ENCODE measurements around the gene SPOCD1.
A peak's percentile ranks its signal among the peaks of the same experiment; 100 is the strongest.
"Not testable (repeated sequence)": the region's sequence is repeated elsewhere in the genome, so short reads cannot be mapped to it uniquely, and the experiment has no call there.

SPOCD1 gene

DNA sequence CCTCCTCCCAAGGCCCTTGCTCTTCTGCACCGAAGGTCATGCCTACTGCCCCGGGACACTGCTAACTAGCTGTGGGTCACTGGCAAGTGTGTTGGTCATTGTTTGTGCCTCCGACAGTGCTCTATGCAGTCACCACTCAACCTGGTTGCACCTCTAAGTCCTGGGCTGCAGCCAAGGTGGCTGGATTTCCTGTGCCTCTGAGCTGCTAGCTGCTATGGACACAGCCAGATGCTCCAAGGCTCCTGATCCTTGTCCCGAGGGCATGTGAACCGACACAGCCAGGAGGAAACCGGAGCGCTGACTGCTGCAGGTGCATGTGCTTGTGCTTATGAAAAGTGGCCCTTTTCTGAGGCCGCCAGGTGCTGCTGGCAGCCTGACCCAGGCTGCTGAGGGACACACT is 14.7 kb upstream of the SPOCD1 start:
- Histone ChIP-seq H3K27ac (ENCODE audit: low read depth, low read length) (no peak overlapping the region), H3K4me3 (ENCODE audit: low read depth in 1 of 2, low read length in 2 of 2) (no peak overlapping the region), H3K27me3 (ENCODE audit: control insufficient read depth in 1 of 2, insufficient read depth in 2 of 2, low read length in 2 of 2) (no peaks in the 10 kb centered on the region), H3K4me1 (ENCODE audit: control insufficient read depth in 1 of 2, insufficient read depth in 2 of 2, low read length in 2 of 2) (peaks cover 0 to 13% of the 10 kb centered on the region in 2 donors), H3K9ac (ENCODE audit: low read depth in 1 of 2, low read length in 2 of 2) (no peak overlapping the region), H3K36me3 (ENCODE audit: control insufficient read depth in 1 of 2, insufficient read depth in 2 of 2, low read length in 2 of 2) (no peaks in the 10 kb centered on the region), H3K9me3 (ENCODE audit: control insufficient read depth in 1 of 2, low read length in 2 of 2) (no peaks in the 10 kb centered on the region)

DNA sequence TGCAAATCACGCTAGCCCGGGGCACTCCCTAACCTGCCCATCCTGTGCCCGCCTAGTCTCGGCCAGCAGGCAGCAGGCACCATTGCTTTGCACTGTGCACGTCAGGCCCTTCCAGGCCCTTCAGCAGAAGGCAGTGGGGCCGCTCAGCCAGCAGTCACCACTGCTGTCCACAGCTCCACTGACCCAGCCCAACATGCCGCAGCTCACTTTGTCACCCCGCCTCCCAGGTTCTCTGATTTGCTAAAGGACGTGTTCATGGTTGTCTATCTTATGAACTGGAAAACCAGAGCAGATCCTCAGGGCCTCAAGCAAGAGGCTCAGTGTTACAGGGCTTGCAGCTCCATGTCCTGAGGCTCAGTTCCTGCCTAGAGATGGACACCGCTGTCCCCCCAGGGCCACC is 14.2 kb upstream of the SPOCD1 start:
- H3K4me1 ChIP-seq (ENCODE audit: control insufficient read depth in 1 of 2, insufficient read depth in 2 of 2, low read length in 2 of 2): peaks cover 0 to 13% of the 10 kb centered on the region in 2 donors
- no peaks in the 10 kb centered on the region for H3K36me3 ChIP-seq (ENCODE audit: control insufficient read depth in 1 of 2, insufficient read depth in 2 of 2, low read length in 2 of 2)
- no peak overlapping the region for H3K9ac ChIP-seq (ENCODE audit: low read depth in 1 of 2, low read length in 2 of 2)
- no peaks in the 10 kb centered on the region for H3K9me3 ChIP-seq (ENCODE audit: control insufficient read depth in 1 of 2, low read length in 2 of 2)
- H3K27ac ChIP-seq (ENCODE audit: low read depth, low read length): no peak overlapping the region
- H3K4me3 ChIP-seq (ENCODE audit: low read depth in 1 of 2, low read length in 2 of 2): no peak overlapping the region
- H3K27me3 ChIP-seq (ENCODE audit: control insufficient read depth in 1 of 2, insufficient read depth in 2 of 2, low read length in 2 of 2): no peaks in the 10 kb centered on the region

DNA sequence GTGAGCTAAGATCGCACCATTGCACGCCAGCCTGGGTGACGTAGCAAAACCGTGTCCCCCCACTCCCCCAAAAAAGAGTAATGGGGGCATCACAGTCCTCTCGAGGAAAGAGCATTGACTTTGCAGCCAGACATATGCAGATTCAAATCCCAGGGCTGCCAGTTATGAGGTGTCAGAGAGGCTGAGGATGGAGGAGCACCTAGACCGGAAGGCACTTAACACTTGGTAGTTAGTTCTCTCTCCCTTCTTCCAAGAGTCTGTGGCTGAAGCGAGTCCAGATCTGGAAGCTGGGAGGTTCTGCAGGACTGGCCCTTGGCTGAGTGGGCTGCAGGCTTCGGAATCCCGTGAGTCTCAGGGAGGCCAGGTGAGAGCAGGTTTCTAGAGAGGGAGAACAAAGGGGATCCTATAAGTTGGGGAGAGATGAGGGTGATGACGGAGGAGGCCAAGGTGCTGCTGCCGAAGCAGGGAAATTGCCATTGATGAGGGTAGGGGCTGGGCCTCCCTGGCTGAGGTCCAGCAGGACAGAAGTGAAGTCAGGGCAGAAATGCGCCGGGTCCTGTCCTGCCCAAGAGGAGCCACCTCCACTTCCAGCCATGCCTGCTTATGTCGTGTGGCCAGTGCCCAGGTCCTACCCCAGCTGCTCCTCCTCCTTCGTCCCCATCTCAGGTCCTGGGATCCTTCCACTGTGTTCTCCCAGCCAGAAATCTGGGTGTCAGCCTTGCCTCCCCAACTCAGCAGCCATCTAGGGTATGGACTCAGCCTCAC is 13.3 kb upstream of the SPOCD1 start:
- Histone ChIP-seq H3K36me3 (ENCODE audit: control insufficient read depth in 1 of 2, insufficient read depth in 2 of 2, low read length in 2 of 2) (no peaks in the 10 kb centered on the region), H3K27ac (ENCODE audit: low read depth, low read length) (no peak overlapping the region), H3K9me3 (ENCODE audit: control insufficient read depth in 1 of 2, low read length in 2 of 2) (no peaks in the 10 kb centered on the region)

DNA sequence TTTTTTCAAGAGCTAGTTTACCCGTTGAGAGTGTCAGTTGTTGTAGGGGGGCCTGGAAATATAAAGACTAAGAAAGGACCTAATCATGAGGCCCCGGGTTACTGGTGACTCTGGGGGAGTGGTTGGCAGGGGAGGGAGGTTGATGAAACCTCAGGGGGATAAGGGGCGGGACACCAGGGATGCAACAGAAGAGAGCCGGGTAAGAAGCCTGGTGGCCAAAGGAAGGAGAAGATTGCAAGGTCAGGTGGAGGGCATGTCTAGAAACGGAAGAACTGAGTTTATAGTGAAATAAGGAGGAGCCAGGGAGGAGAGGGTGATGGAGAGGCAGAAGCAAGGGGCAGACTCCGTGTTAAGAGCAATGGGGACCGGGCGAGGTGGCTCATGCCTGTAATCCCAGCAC is 12.5 kb upstream of the SPOCD1 start:
- peaks cover 0 to 13% of the 10 kb centered on the region in 2 donors for H3K4me1 ChIP-seq (ENCODE audit: control insufficient read depth in 1 of 2, insufficient read depth in 2 of 2, low read length in 2 of 2)
- H3K27me3 ChIP-seq (ENCODE audit: control insufficient read depth in 1 of 2, insufficient read depth in 2 of 2, low read length in 2 of 2): no peaks in the 10 kb centered on the region
- H3K9me3 ChIP-seq (ENCODE audit: control insufficient read depth in 1 of 2, low read length in 2 of 2): no peaks in the 10 kb centered on the region
- H3K36me3 ChIP-seq (ENCODE audit: control insufficient read depth in 1 of 2, insufficient read depth in 2 of 2, low read length in 2 of 2): no peaks in the 10 kb centered on the region
- H3K4me3 ChIP-seq (ENCODE audit: low read depth in 1 of 2, low read length in 2 of 2): no peak overlapping the region
- no peak overlapping the region for H3K27ac ChIP-seq (ENCODE audit: low read depth, low read length)
- no peak overlapping the region for H3K9ac ChIP-seq (ENCODE audit: low read depth in 1 of 2, low read length in 2 of 2)

More for the DNA sequence above, 13.3 kb upstream of the SPOCD1 start:
- Histone ChIP-seq H3K27me3 (ENCODE audit: control insufficient read depth in 1 of 2, insufficient read depth in 2 of 2, low read length in 2 of 2) (no peaks in the 10 kb centered on the region), H3K4me1 (ENCODE audit: control insufficient read depth in 1 of 2, insufficient read depth in 2 of 2, low read length in 2 of 2) (peaks cover 0 to 13% of the 10 kb centered on the region in 2 donors), H3K4me3 (ENCODE audit: low read depth in 1 of 2, low read length in 2 of 2) (no peak overlapping the region), H3K9ac (ENCODE audit: low read depth in 1 of 2, low read length in 2 of 2) (no peak overlapping the region)

DNA sequence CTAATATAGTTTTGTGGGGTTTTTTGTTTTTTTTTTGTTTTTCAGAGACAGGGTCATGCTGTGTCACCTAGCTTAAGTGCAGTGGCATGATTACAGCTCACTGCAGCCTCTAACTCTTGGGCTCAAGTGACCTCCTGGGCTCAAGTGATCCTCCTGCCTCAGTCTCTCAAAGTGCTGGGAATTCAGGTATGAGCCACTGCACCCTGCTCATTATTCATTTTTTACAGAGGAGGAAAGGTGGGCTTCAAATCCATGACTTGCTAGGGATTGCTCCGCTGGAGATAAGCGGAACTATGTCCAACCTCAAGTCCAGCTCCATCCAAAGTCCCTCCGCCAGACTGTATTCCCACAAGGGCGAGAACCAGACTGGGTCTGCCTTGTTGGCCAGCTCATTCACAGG is 8.0 kb upstream of the SPOCD1 start:
- no peak overlapping the region for H3K9ac ChIP-seq (ENCODE audit: low read depth in 1 of 2, low read length in 2 of 2)

DNA sequence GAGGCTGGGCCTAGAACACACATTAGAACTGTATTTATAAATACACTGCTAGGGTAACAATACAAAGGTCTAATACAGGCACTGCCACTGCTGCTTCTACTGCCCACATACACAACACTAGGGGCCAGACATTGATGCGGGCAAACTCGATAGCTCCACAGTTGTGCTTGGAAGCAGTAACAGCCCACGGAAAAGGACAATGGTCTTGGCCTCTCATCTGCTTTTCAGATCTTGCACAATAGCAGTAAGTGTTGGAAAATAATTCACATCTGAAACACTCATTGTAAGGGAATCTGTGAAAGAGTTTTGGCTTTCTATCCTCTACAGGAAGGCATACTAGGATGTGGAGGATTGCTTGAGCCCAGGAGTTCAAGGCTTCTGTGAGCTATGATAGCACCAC is 6.9 kb upstream of the SPOCD1 start:
- H3K4me1 ChIP-seq (ENCODE audit: control insufficient read depth in 1 of 2, insufficient read depth in 2 of 2, low read length in 2 of 2): no peaks in the 10 kb centered on the region
- no peak overlapping the region for H3K4me3 ChIP-seq (ENCODE audit: low read depth in 1 of 2, low read length in 2 of 2)
- H3K9me3 ChIP-seq (ENCODE audit: control insufficient read depth in 1 of 2, low read length in 2 of 2): no peaks in the 10 kb centered on the region
- H3K9ac ChIP-seq (ENCODE audit: low read depth in 1 of 2, low read length in 2 of 2): no peak overlapping the region
- H3K27me3 ChIP-seq (ENCODE audit: control insufficient read depth in 1 of 2, insufficient read depth in 2 of 2, low read length in 2 of 2): no peaks in the 10 kb centered on the region
- no peak overlapping the region for H3K27ac ChIP-seq (ENCODE audit: low read depth, low read length)
- H3K36me3 ChIP-seq (ENCODE audit: control insufficient read depth in 1 of 2, insufficient read depth in 2 of 2, low read length in 2 of 2): no peaks in the 10 kb centered on the region

More for the DNA sequence above, 8.0 kb upstream of the SPOCD1 start:
- H3K9me3 ChIP-seq (ENCODE audit: control insufficient read depth in 1 of 2, low read length in 2 of 2): no peaks in the 10 kb centered on the region
- no peaks in the 10 kb centered on the region for H3K36me3 ChIP-seq (ENCODE audit: control insufficient read depth in 1 of 2, insufficient read depth in 2 of 2, low read length in 2 of 2)
- H3K4me1 ChIP-seq (ENCODE audit: control insufficient read depth in 1 of 2, insufficient read depth in 2 of 2, low read length in 2 of 2): no peaks in the 10 kb centered on the region
- H3K27ac ChIP-seq (ENCODE audit: low read depth, low read length): no peak overlapping the region
- H3K27me3 ChIP-seq (ENCODE audit: control insufficient read depth in 1 of 2, insufficient read depth in 2 of 2, low read length in 2 of 2): no peaks in the 10 kb centered on the region
- no peak overlapping the region for H3K4me3 ChIP-seq (ENCODE audit: low read depth in 1 of 2, low read length in 2 of 2)

DNA sequence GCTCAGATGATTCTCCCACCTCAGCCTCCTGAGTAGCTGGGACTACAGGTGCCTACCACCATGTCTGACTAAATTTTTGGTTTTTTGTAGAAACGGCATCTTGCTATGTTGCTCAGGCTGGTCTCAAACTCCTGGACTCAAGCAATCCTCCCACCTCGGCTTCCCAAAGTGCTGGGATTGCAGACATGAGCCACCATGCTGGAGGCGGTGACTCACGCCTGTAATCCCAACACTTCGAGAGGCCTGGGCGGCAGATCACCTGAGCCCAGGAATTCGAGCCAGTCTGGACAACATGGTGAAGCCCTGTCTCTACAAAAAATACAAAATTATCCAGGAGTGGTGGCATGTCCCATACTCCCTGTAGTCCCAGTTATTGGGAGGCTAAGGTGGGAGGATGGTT is 4.4 kb upstream of the SPOCD1 start:
- H3K27me3 ChIP-seq (ENCODE audit: control insufficient read depth in 1 of 2, insufficient read depth in 2 of 2, low read length in 2 of 2); H3K4me1 ChIP-seq (ENCODE audit: control insufficient read depth in 1 of 2, insufficient read depth in 2 of 2, low read length in 2 of 2); H3K9me3 ChIP-seq (ENCODE audit: control insufficient read depth in 1 of 2, low read length in 2 of 2); H3K9ac ChIP-seq (ENCODE audit: low read depth in 1 of 2, low read length in 2 of 2); H3K4me3 ChIP-seq (ENCODE audit: low read depth in 1 of 2, low read length in 2 of 2); H3K27ac ChIP-seq (ENCODE audit: low read depth, low read length); H3K36me3 ChIP-seq (ENCODE audit: control insufficient read depth in 1 of 2, insufficient read depth in 2 of 2, low read length in 2 of 2): not testable (repeated sequence)

DNA sequence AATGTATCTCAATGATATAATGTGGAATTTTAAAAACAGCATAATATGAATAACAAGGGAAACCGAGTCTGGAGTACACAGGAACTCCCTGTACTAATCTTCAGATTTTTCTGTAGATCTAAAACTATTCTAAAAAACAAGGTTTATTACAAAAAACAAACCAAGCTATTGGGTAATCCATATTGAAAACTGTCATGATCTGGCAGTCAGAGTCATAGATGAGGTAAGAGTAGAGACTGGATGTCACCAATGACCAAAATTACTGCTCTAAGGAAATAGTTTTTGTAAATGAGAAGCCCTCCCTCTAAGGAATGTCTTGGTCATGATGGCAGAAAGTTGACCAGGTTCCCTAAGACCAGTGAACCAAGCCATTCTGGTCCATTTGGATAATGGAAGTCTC is 2.4 kb upstream of the SPOCD1 start:
- no peaks in the 10 kb centered on the region for H3K36me3 ChIP-seq (ENCODE audit: control insufficient read depth in 1 of 2, insufficient read depth in 2 of 2, low read length in 2 of 2)

DNA sequence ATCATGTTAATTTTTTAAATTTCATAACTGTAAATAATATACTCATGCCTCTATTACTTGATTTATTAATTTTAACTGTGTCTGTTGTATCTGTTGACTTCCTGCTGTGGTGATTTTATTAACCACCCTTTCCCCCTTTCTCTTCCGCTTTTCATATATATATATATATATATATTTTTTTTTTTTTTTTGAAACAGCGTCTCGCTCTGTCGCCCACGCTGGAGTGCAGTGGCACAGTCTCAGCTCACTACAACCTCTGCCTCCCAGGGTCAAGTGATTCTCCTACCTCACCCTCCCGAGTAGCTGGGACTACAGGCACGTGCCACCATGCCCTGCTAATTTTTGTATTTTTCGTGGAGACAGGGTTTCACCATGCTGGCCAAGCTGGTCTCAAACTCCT is 1.1 kb upstream of the SPOCD1 start:
- not testable (repeated sequence) for H3K9ac ChIP-seq (ENCODE audit: low read depth in 1 of 2, low read length in 2 of 2); H3K4me3 ChIP-seq (ENCODE audit: low read depth in 1 of 2, low read length in 2 of 2); H3K4me1 ChIP-seq (ENCODE audit: control insufficient read depth in 1 of 2, insufficient read depth in 2 of 2, low read length in 2 of 2); H3K27me3 ChIP-seq (ENCODE audit: control insufficient read depth in 1 of 2, insufficient read depth in 2 of 2, low read length in 2 of 2); H3K36me3 ChIP-seq (ENCODE audit: control insufficient read depth in 1 of 2, insufficient read depth in 2 of 2, low read length in 2 of 2); H3K9me3 ChIP-seq (ENCODE audit: control insufficient read depth in 1 of 2, low read length in 2 of 2); H3K27ac ChIP-seq (ENCODE audit: low read depth, low read length)

More for the DNA sequence above, 2.4 kb upstream of the SPOCD1 start:
- Histone ChIP-seq H3K4me1 (ENCODE audit: control insufficient read depth in 1 of 2, insufficient read depth in 2 of 2, low read length in 2 of 2) (no peaks in the 10 kb centered on the region), H3K27me3 (ENCODE audit: control insufficient read depth in 1 of 2, insufficient read depth in 2 of 2, low read length in 2 of 2) (no peaks in the 10 kb centered on the region), H3K9ac (ENCODE audit: low read depth in 1 of 2, low read length in 2 of 2) (no peak overlapping the region), H3K27ac (ENCODE audit: low read depth, low read length) (no peak overlapping the region), H3K4me3 (ENCODE audit: low read depth in 1 of 2, low read length in 2 of 2) (no peak overlapping the region), H3K9me3 (ENCODE audit: control insufficient read depth in 1 of 2, low read length in 2 of 2) (no peaks in the 10 kb centered on the region)

DNA sequence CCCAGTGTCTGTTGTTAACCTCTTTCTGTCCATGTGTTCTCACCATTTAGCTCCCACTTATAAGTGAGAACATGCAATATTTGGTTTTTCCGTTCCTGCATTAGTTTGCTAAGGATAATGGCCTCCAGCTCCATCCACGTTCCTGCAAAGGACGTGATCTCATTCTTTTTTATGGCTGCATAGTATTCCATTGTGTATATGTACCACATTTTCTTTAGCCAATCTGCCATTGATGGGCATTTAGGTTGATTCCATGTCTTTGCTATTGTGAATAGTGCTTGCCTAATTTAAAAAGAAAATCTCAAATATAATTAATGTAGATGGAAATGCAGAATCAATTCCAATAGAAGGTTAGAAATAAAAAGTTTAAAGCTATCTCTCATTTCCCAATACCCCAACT is 679 bp upstream of the SPOCD1 start:
- not testable (repeated sequence) for H3K27ac ChIP-seq (ENCODE audit: low read depth, low read length); H3K4me1 ChIP-seq (ENCODE audit: control insufficient read depth in 1 of 2, insufficient read depth in 2 of 2, low read length in 2 of 2); H3K9ac ChIP-seq (ENCODE audit: low read depth in 1 of 2, low read length in 2 of 2)

DNA sequence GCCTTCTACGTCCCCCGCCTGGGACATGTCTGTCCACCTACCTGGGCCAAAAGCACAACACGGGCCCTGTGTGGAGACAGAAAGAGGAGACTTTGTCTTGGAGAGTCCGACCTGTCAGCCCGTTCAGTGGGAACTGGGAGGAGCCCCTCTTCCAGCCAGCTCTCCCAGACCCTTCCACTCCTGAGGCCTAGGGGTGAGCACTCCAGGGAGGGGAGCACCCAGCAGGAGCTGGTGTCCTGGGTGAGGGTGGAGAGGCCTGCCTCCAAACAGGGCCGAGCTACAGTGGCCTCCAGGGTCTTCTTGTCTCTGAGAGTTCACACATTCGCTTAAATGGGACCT is 546 bp downstream of the SPOCD1 start:
- no peaks in the 10 kb centered on the region for H3K27me3 ChIP-seq (ENCODE audit: control insufficient read depth in 1 of 2, insufficient read depth in 2 of 2, low read length in 2 of 2)
- no peak overlapping the region for H3K4me3 ChIP-seq (ENCODE audit: low read depth in 1 of 2, low read length in 2 of 2)
- H3K4me1 ChIP-seq (ENCODE audit: control insufficient read depth in 1 of 2, insufficient read depth in 2 of 2, low read length in 2 of 2): no peaks in the 10 kb centered on the region
- H3K36me3 ChIP-seq (ENCODE audit: control insufficient read depth in 1 of 2, insufficient read depth in 2 of 2, low read length in 2 of 2): no peaks in the 10 kb centered on the region
- H3K27ac ChIP-seq (ENCODE audit: low read depth, low read length): no peak overlapping the region
- H3K9ac ChIP-seq (ENCODE audit: low read depth in 1 of 2, low read length in 2 of 2): peak overlapping the region in 1 of 2 donors; percentile 32
- no peaks in the 10 kb centered on the region for H3K9me3 ChIP-seq (ENCODE audit: control insufficient read depth in 1 of 2, low read length in 2 of 2)

More for the DNA sequence above, 679 bp upstream of the SPOCD1 start:
- H3K4me3 ChIP-seq (ENCODE audit: low read depth in 1 of 2, low read length in 2 of 2); H3K27me3 ChIP-seq (ENCODE audit: control insufficient read depth in 1 of 2, insufficient read depth in 2 of 2, low read length in 2 of 2); H3K36me3 ChIP-seq (ENCODE audit: control insufficient read depth in 1 of 2, insufficient read depth in 2 of 2, low read length in 2 of 2); H3K9me3 ChIP-seq (ENCODE audit: control insufficient read depth in 1 of 2, low read length in 2 of 2): not testable (repeated sequence)

All from duodenal mucosa (tissue), 2 donors.